ENCODE data around the gene SORT1. TPM values are rescaled to one million over a fixed set of nuclear protein-coding genes. Genes with fewer than 3 reads are reported as not detected.

The SORT1 gene
- total and polyA plus RNA-seq, 10 donors: 2.0 to 63.9 (median 35.0) TPM

DNA sequence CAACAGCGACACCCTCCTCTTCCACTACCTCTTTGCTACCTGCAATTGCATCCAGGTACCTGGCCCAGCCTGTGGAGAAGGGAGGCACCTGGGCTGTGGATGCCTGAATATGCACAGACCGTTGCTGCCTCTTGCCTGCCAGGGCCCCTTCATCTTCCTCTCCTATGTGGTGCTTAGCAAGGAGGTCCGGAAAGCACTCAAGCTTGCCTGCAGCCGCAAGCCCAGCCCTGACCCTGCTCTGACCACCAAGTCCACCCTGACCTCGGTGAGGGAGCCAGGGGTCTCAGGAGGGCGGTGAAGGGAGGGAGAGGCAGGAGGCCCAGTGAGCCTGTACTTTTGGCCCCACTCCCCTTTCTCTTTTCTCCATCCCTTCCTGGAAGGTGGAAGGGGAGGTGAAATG, 126.3 kb downstream of the SORT1 start:
- TF ChIP-seq CTCF (IDR thresholded peaks at IDR 0.05 in 8 of 11, conservative IDR thresholded peaks at IDR 0.05 in 3 of 11) (no peak), POLR2A (IDR thresholded peaks at IDR 0.05) (no peak), POLR2AphosphoS5 (IDR thresholded peaks at IDR 0.05) (no peak)
- Histone ChIP-seq H3K9me3 (no peaks in the 10 kb centered on the region), H3K27me3 (replicated peaks in 1 of 7) (peaks cover 0 to 15% (median 0%) of the 10 kb centered on the region in 7 donors), H3K27ac (no peak overlapping the region), H3K4me3 (no peak overlapping the region), H3K36me3 (no peaks in the 10 kb centered on the region), H3K4me1 (peaks cover 0 to 25% (median 0%) of the 10 kb centered on the region in 6 donors)
- peak; percentile 54 for DNase-seq
- WGBS, 5 donors: 87 to 98% (median 93%) methylated on average over 4 to 6 of the region's 6 CpGs
- intact Hi-C loops (cut with DNase I; ENCODE audit: low total_unique reads): no loop called here

- WGBS, 5 donors: 88 to 98% (median 89%) methylated on average over 9 to 20 of the region's 20 CpGs
- peaks cover 0 to 24% (median 0%) of the 10 kb centered on the region in 6 donors for H3K4me1 ChIP-seq
- TF ChIP-seq POLR2AphosphoS5 (IDR thresholded peaks at IDR 0.05): no peak
- TF ChIP-seq CTCF (IDR thresholded peaks at IDR 0.05 in 8 of 11, conservative IDR thresholded peaks at IDR 0.05 in 3 of 11): no peak
- intact Hi-C loops (cut with DNase I; ENCODE audit: low total_unique reads): no loop called here
- H3K9me3 ChIP-seq: no peaks in the 10 kb centered on the region
- H3K27ac ChIP-seq: no peak overlapping the region
- peaks cover 0 to 15% (median 0%) of the 10 kb centered on the region in 7 donors for H3K27me3 ChIP-seq (replicated peaks in 1 of 7)
- H3K4me3 ChIP-seq: no peak overlapping the region
- no peak for DNase-seq
- no peaks in the 10 kb centered on the region for H3K36me3 ChIP-seq
These were observed 126.9 kb downstream of the SORT1 start for GRCh38 chr1:109270623-109271317.

DNA sequence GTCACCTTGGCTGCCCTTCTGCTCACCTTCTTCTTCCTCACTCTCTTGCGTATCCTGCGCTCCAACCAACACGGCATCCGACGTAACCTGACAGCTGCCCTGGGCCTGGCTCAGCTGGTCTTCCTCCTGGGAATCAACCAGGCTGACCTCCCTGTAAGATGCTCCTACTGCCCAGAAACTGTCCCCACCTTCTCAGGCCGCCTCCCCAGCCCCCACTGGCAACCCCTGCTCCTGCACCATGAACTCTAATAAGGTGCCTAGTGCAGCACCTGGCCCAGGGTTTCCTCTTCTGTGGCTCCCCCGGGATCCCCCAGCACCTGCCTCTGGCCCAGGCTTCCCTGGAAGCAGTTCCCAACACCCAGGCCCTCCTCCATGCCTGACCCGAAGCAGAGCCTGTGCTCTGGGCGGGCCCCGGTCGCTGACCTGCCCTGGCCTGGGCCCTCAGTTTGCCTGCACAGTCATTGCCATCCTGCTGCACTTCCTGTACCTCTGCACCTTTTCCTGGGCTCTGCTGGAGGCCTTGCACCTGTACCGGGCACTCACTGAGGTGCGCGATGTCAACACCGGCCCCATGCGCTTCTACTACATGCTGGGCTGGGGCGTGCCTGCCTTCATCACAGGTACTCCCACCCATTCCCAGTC, 127.6 kb downstream of the SORT1 start:
- intact Hi-C loops (cut with DNase I; ENCODE audit: low total_unique reads): no loop called here
- Histone ChIP-seq H3K4me3 (no peak overlapping the region), H3K9me3 (no peaks in the 10 kb centered on the region), H3K27me3 (replicated peaks in 1 of 7) (peaks cover 0 to 13% (median 0%) of the 10 kb centered on the region in 7 donors), H3K4me1 (peaks cover 0 to 17% (median 0%) of the 10 kb centered on the region in 6 donors), H3K36me3 (no peaks in the 10 kb centered on the region), H3K27ac (no peak overlapping the region)
- WGBS, 5 donors: 88 to 96% (median 91%) methylated on average over 14 to 17 of the region's 17 CpGs
- TF ChIP-seq CTCF (IDR thresholded peaks at IDR 0.05 in 8 of 11, conservative IDR thresholded peaks at IDR 0.05 in 3 of 11): no peak
- TF ChIP-seq POLR2AphosphoS5 (IDR thresholded peaks at IDR 0.05): no peak
- TF ChIP-seq POLR2A (IDR thresholded peaks at IDR 0.05): no peak
- DNase-seq: peak; percentile 51
